NCI-H526 treated with DMSO at 0.1 percent for 48 hours (cell line): ENCODE results near the gene DPH1.
A peak's percentile ranks its signal among the peaks of the same experiment; 100 is the strongest.
"Not testable (repeated sequence)": the region's sequence is repeated elsewhere in the genome, so short reads cannot be mapped to it uniquely, and the experiment has no call there.

Experiments used
- DNase-seq: peaks from one replicate; lab custom pipeline; 2025; lab: John Stamatoyannopoulos, UW

DPH1 gene

DNA sequence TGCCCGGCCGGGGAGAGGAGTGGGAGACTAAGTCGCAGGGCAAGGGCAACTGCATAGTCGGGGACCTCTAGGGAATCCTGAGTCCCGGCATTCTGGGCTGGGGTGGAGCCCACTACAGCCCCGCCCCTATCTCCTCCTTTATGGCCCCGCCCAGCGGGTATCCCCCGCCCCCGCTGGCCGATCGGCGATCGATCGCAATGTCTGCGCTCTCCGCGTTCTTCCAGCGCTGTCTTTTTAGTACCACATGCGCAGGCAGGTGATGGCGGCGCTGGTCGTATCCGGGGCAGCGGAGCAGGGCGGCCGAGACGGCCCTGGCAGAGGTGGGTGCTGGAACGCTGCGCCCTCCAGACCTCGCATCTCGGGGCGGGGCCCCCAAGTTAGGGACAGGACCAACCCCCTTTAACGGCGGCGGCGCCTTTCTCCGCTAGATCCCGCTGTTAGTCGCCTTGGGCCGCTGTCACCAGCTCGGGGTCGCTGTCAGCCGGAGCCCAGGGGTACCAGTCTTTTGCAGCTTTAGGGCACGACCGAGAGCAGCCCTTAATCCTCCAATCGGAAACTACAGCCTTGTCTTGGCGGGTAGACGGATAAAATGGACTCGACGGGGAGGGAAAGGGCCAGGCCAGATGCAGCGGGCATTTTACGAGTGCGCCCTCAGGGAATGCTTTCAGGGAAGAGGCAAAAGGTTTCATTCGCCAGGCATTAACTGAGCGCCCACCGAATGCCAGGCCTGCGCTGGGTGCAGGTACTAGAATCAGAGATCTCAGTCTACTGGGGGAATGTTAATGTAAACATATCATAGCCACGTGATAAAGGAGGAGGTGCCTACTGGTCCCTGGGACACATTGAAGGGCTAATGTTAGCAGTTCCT lies at the start of gene DPH1:
TSS of gene DPH1 (plus strand) at position 243 of the 868 bp plus-strand sequence. CDS start at position 260, 17 bp downstream.
- peak; percentile 66 for DNase-seq

GRCh38 chr17:1980665-1981250 lies 49.2 kb upstream of the DPH1 start:
- no peak for DNase-seq

GRCh38 chr17:1982793-1983366 lies 47.1 kb upstream of the DPH1 start:
- DNase-seq = not testable (repeated sequence)

DNA sequence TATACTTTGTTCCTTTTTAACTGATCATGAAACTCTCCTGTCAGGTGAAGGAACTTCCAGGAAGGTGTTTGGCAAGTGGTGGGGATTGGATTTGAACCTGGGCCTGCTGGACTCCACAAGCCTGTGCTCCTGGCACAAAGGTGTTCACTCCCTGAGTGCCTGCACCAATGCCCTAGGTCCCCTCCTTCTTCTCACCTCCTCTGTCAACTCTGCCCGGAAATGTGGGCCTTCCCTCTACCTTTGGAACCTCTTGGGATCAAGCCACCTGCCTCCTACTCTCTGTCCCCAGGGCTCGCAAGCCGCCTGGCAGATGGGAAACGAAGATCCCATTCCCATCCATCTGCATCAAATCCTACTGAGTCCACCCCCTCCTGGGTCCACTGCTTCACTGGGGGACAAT lies 44.9 kb upstream of the DPH1 start:
- DNase-seq = no peak

DNA sequence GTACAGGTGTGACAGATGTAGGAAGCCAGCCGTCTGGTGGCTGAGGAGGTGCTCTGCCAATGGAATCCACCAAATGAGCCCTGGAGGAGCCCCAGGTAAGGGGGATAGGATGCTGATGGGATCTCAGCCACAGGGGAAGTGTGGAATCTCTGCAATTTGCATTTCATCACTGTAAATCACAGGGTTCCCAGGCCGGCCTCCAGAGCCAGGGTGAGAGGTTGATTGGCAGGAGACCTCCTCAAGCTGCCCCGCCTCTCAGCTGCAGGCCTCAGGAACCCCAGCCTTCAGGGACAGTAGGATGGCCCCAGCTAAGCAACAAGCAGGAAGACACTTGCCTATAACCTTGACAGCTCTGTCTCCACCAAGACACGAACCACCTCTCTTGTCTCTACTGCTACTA lies 44.3 kb upstream of the DPH1 start:
- DNase-seq = no peak

GRCh38 chr17:1986783-1987451 lies 43.0 kb upstream of the DPH1 start:
- DNase-seq = no peak

GRCh38 chr17:1989135-1989534 lies 40.8 kb upstream of the DPH1 start:
- no peak for DNase-seq

DNA sequence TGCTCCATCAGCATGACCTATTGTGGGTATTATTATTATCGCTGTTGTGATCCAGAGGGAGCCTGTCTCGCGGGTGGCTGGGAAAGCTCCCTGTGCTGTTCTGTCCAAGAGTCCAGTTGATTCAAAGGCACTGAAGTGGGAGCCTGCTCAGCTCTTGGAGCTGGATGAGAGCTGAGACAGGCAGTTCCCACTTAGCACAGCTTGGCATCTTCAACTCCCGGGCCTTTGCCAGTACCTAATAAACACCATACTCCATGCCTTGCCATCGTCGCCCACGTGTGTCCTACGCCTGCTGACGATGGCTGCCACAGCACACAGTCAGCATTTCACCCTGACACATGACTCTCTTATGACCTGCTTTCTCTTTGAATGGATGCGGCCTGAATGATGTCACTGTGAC lies 37.4 kb upstream of the DPH1 start:
- DNase-seq = no peak

- no peak for DNase-seq
Observed at GRCh38 chr17:1994707-1995106, 35.2 kb upstream of the DPH1 start.

GRCh38 chr17:1995321-1995892 lies 34.5 kb upstream of the DPH1 start:
- DNase-seq = no peak

DNA sequence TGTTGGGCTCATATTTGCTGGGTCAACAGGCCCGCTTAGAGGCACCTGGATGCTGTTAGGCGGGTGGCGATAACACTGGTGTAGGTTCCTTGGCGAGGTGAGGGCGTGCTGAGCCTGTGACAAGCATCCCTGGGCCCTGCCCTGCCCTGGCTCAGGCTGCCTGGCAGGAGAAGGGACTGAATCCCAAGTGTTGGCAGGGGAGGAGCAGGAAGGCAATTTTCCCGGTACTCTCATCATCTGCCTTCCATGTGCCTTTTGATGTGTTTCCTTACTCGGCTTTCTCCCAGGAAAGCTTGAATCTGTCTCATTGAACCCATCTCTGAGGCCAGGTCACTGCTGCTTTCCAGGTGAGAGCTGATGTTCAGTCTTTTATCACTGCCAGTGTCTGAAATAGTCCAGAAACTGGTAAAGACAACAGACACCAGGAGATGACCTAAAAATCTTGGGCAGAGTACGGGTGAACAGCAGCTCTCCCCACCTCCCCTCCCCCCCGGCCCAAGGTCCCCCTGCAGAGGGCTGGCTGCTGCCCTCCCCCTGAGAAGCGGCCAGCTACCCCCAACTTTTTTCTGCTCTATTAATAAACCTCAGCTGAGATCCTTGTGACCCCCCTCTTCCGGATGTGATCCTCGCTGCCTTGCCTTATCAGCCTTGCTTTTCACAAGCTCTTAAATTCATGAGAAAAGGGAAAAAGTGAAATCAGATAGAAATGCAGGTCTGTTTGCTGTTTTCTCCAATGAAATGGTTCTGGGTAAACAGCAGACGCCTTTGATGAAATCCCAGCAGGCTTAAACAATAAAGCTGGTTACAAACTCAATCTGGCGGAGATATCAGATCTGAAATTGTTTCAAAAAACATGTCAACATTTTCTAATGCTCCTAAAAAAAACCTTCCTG lies 33.8 kb upstream of the DPH1 start:
- no peak for DNase-seq

GRCh38 chr17:1996800-1997288 lies 33.1 kb upstream of the DPH1 start:
- no peak for DNase-seq

DNA sequence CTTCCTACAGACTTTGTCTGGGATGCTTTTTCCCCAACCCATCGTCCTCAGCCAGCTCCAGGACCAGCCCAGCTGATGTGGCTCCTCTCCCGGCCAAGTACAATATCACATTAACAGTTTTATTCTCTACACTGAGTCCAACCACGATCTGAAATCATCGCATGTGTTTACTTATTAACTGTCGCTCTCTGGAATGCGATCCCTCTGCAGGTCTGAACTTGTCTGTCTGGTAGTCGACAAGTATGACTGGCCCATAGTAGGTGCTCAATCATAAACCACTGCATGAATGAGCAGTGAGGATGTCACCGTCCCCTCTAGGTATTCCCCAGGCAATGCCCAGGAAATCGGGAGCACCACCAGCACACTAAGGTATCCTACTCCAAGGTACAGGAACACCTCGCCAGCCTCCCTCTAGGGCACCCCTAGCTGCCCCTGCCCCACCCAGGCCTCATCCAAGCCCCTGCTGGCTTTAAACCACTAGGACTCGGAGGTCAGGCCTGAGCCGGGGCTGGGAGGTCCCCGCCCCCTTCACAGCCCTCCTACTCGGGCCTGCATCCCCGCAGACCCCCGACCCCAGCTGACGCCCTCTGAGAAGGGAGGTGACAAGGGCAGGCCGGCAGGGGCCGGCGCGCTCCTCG lies 32.5 kb upstream of the DPH1 start:
- DNase-seq = peak; percentile 34

DNA sequence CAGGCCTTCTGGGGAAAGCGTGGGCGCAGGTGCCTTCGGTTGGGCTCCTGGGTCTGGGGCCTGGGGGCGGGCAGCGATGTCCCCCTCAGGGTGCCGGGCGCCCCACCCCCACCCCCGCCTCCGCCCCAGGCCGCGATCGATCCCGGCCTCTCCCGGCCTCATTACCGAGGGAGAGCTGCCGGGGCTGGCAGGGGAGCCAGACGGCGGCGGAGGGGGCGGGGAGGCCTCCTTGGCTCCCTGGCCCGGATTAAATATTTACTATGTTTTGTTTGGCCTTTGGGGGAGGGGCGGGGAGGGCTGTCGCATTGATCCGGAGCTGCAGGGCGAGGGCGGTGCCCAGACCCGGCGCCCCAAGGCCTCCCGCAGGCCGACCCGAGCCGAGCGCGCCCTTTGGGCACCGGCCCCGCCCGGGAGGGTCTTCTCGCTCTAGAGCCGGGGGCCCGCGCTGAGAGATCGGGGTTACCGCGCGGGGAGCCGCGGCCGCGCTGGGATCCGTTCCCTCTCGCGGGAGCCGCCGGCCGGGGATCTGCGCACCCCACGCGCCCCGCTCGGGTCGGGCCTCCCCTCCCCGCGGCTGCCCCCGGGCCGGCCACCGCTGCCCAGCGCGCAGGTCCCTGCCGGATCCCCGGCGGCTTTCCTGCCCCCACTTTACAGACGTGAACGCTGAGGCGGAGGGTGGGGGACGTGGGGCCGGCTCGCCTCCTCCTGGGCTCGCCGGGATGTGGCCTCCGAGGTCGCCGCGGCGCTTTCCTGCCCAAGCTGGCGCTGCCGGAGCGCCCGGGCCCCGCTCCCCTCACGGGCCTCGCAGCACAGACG lies 31.8 kb upstream of the DPH1 start:
- DNase-seq = no peak

DNA sequence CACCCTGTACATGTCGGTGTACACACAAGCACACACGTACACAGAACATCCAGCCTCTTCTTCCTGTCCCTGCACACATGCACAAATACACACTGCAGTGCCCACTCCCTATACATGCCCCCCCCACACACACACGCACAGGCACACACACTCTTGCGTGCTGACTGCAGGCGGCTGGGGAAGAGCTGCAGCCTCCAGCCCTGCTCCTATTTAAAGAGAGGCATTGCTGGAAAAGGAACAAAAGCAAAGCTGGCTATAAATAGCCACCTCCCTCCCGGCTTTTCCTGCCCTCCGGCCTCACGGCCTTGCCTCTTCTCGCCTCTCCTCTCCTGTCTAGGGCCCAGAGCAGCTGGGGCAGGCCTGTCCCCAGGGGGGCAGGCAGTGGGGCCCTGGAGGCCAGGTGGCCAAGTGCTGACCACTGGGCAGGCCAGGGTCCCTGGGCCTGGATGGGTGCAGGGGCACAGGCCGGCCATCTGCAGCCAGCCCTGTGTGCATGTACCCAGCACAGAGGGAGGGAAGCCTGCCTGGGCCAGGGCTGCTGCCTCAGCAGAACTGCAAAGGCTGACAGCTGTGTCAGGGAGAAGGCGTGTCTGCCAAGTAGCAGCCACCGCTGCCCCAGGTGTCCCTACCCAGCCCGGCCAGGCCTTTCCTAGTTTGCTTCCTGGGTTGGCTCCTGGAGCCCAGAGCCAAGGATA lies 30.2 kb upstream of the DPH1 start:
- DNase-seq = no peak

DNA sequence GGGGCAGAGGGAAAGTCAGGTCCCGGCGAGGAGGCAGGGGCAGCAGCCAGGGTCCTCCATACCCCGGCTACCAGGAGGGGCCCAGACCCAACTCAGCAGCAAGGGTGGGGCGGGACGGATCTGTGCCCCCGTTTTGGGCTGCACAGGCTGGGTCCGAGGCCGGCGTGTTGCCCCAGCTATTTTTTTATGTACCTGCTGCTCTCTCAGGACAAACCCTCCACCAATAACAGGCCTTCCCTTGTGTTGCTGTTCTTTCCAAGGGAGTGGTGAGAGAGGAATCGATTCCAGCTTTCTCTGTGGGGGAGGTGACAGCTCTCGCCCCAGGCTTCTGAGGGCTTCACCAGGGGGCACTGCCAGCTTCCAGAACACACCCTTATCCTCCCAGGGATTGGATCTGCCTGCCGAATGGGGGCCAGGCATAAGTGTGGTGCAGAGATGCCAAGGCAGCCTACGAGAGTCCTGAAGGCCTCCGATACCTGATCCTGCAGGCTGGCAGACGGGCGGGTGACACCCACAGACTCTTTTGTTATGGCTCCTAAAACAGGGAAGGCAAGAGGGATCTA lies 27.1 kb upstream of the DPH1 start:
- DNase-seq = no peak

DNA sequence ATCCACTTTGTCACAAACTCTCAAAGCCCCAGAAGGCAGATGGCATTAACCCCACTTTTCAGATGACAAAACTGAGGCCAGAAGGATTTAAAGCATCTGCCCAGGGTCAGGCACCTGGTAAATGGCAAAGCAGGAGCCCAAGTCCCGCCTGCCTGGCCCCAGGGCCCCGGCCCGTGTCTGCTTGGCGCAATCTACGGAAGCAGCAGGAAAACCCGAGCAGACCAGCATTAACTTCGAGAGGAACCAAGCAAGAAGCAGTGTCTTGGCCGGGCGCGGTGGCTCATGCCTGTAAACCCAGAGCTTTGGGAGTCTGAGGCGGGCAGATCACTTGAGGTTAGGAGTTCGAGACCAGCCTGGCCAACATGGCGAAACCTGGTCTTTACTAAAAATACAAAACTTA lies 26.4 kb upstream of the DPH1 start:
- no peak for DNase-seq

DNA sequence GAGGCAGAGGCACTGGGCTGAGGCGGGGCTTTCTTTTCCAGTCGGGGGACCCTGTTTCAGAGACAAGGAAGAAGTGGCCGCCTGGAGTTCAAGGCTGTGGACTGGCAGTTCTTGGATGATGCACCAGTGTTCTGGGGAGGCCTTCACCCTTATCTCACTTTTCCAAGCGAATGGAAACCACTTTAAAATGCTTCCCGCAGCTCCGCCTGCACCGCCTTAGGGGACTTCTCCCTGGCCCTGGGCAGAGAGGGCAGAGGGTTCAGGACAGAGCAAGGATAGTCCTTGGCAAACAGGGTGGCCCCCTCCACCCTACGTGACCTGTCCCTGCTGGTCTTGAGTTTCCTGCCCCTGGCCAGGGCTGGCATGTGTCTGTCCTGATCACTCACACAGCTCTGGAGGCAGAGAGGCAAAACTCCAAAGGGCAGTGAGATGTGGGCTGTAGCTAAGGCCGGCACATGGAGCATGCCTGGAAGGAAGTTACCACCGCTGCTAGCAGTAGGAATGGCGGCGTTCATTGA lies 25.5 kb upstream of the DPH1 start:
- DNase-seq = no peak
